Hematopoietic multipotent progenitor cell treated with erythropoietin and hydrocortisone succinate and interleukin-3 and kit ligand, for 17 days (in vitro differentiated cells): Measurements from ENCODE around the gene USP16.

ENCODE experiments used
- DNase-seq: peaks from one replicate; pipeline ENCODE4 v3.0.0-alpha.2; 2015; ENCODE audit warnings: low spot score

USP16 gene

GRCh38 chr21:29033871-29034270 is 9.4 kb downstream of the USP16 start:
- DNase-seq: no peak

GRCh38 chr21:29034678-29035077 is 10.2 kb downstream of the USP16 start:
- no peak for DNase-seq

- DNase-seq: no peak
Measured at GRCh38 chr21:29052224-29052623, 27.8 kb downstream of the USP16 start.

GRCh38 chr21:29053011-29053553 is 28.6 kb downstream of the USP16 start:
- no peak for DNase-seq

GRCh38 chr21:29053656-29054055 is 29.2 kb downstream of the USP16 start:
- no peak for DNase-seq

- DNase-seq: no peak
Measured at GRCh38 chr21:29055080-29055479, 30.6 kb downstream of the USP16 start.

- no peak for DNase-seq
Measured at GRCh38 chr21:29056005-29056404, 31.5 kb downstream of the USP16 start.

GRCh38 chr21:29056538-29057050 is 32.1 kb downstream of the USP16 start:
- DNase-seq: no peak

- no peak for DNase-seq
Measured at GRCh38 chr21:29064850-29065481, 40.5 kb downstream of the USP16 start.

GRCh38 chr21:29072873-29073221 is 48.4 kb downstream of the USP16 start:
- no peak for DNase-seq

- DNase-seq: peak; percentile 99
Measured at GRCh38 chr21:29073222-29074006, 48.9 kb downstream of the USP16 start, which contains the start of gene CCT8. TSS of gene CCT8 (minus strand) at chr21:29073648. CDS start at chr21:29073590, 58 bp downstream.

- DNase-seq: no peak
Measured at GRCh38 chr21:29074007-29074376, 49.5 kb downstream of the USP16 start.

- no peak for DNase-seq
Measured at GRCh38 chr21:29074783-29075182, 50.3 kb downstream of the USP16 start.

- DNase-seq: peak; percentile 66
Measured at GRCh38 chr21:29075706-29076466, 51.4 kb downstream of the USP16 start.

GRCh38 chr21:29076731-29077640 is 52.5 kb downstream of the USP16 start:
- peak; percentile 86 for DNase-seq

- peak; percentile 62 for DNase-seq
Measured at GRCh38 chr21:29077651-29078090, 53.2 kb downstream of the USP16 start.

- peak; percentile 36 for DNase-seq
Measured at GRCh38 chr21:29078869-29079767, 54.6 kb downstream of the USP16 start.

- no peak for DNase-seq
Measured at GRCh38 chr21:29080454-29080941, 56.0 kb downstream of the USP16 start.

GRCh38 chr21:29082046-29082815 is 57.8 kb downstream of the USP16 start:
- no peak for DNase-seq
